Measurements from ENCODE around the gene UNC79. TPM values are rescaled to one million over a fixed set of nuclear protein-coding genes. Genes with fewer than 3 reads are reported as not detected.

UNC79 gene
- total and polyA plus RNA-seq, 2 donors from 2014 or later, result 0.56 to 0.79 TPM

DNA sequence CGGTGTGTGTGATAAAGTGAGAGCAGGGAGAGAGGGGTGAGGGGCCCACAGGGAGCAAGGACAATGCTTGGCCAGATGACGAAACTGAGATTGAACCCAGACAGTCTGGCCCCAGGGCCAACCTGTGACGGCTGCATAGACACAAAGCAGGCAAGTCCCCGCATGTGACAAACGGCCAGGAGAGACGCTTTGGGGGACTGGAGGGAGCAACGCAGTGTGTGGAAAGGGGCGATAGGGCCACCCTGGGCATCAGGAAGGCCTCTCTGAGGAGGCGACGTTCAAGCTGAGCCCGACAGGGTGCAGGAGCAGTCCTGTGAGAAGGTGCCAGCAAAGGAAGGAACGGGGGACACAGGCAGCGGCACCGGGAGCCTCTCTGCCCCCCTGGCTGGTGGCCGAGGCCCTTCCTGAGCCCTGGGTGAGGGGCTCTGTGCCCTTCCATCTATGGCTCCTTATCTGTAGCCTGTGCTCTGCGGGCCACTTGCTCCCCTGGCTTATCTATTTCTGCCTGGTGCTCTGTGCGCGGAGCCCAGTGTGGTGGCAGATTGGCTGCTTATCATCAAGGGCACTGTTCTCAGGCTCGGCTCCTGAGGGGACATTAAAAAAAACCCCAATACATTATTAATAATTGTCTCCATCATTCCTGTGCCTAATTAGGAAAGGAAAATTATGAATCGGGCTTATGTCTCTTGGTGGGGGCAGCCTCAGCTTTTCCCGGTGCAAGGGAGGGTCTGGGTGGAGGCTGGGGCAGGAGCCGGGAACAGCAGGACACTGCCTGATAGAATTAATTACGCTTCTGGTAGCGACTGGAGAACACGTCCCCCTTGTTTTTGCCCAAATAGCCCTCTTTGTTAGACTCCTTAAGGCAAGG, 317.7 kb downstream of the UNC79 start:
- Histone ChIP-seq H3K36me3 (ENCODE audit: control insufficient read depth in 2 of 3, insufficient read depth in 3 of 3, low read length in 3 of 3) (no peaks in the 10 kb centered on the region), H3K4me1 (ENCODE audit: control insufficient read depth in 2 of 3, insufficient read depth in 2 of 3, low read depth in 1 of 3, low read length in 3 of 3) (no peaks in the 10 kb centered on the region), H3K9me3 (ENCODE audit: control insufficient read depth in 2 of 3, insufficient read depth in 1 of 3, low read length in 3 of 3) (no peaks in the 10 kb centered on the region), H3K27me3 (ENCODE audit: control insufficient read depth, insufficient read depth, low read length) (no peaks in the 10 kb centered on the region), H3K4me3 (ENCODE audit: low read length in 3 of 3) (no peak overlapping the region), H3K9ac (ENCODE audit: low read length in 3 of 3) (no peak overlapping the region), H3K27ac (ENCODE audit: low read depth in 2 of 2, low read length in 2 of 2) (no peak overlapping the region)
- DNase-seq (peak in 1 of 5 donors; percentile 49), FAIRE-seq (no peak)
- no peak for TF ChIP-seq CTCF (IDR thresholded peaks at IDR 0.05; ENCODE audit: borderline replicate concordance, extremely low read depth, insufficient read depth)
- intact Hi-C loops (cut with DNase I), result no loop called here

DNA sequence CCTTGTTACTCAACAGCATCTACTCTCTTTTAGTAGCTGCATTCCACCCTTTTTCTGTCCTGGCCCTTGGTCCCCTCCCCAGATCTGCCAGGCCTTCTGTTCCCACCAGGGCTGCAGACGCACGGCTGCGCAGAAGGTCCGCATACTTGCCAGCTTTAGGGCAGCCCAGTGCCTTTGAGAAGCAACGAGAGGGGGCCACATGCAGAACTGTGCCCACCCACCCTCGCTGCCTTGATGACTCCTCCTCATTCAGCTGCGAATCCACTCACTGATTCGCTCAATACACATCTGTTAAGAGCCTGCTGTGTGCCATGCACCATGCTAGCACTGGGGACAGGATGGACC, 318.3 kb downstream of the UNC79 start:
- Histone ChIP-seq H3K27me3 (ENCODE audit: control insufficient read depth, insufficient read depth, low read length) (no peaks in the 10 kb centered on the region), H3K4me1 (ENCODE audit: control insufficient read depth in 2 of 3, insufficient read depth in 2 of 3, low read depth in 1 of 3, low read length in 3 of 3) (no peaks in the 10 kb centered on the region), H3K27ac (ENCODE audit: low read depth in 2 of 2, low read length in 2 of 2) (no peak overlapping the region), H3K9ac (ENCODE audit: low read length in 3 of 3) (no peak overlapping the region), H3K36me3 (ENCODE audit: control insufficient read depth in 2 of 3, insufficient read depth in 3 of 3, low read length in 3 of 3) (no peaks in the 10 kb centered on the region), H3K9me3 (ENCODE audit: control insufficient read depth in 2 of 3, insufficient read depth in 1 of 3, low read length in 3 of 3) (no peaks in the 10 kb centered on the region), H3K4me3 (ENCODE audit: low read length in 3 of 3) (no peak overlapping the region)
- TF ChIP-seq CTCF (IDR thresholded peaks at IDR 0.05; ENCODE audit: borderline replicate concordance, extremely low read depth, insufficient read depth), result no peak
- FAIRE-seq, result no peak
- DNase-seq, result peak in 1 of 5 donors; percentile 33
- intact Hi-C loops (cut with DNase I), result no loop called here

- DNase-seq, result peak in 4 of 5 donors; percentile 70 to 76 (median 74)
- H3K27me3 ChIP-seq (ENCODE audit: control insufficient read depth, insufficient read depth, low read length), result no peaks in the 10 kb centered on the region
- FAIRE-seq, result no peak
- no peaks in the 10 kb centered on the region for H3K36me3 ChIP-seq (ENCODE audit: control insufficient read depth in 2 of 3, insufficient read depth in 3 of 3, low read length in 3 of 3)
- intact Hi-C loops (cut with DNase I), result no loop called here
- H3K4me3 ChIP-seq (ENCODE audit: low read length in 3 of 3), result no peak overlapping the region
- H3K9ac ChIP-seq (ENCODE audit: low read length in 3 of 3), result no peak overlapping the region
- no peak overlapping the region for H3K27ac ChIP-seq (ENCODE audit: low read depth in 2 of 2, low read length in 2 of 2)
- H3K9me3 ChIP-seq (ENCODE audit: control insufficient read depth in 2 of 3, insufficient read depth in 1 of 3, low read length in 3 of 3), result no peaks in the 10 kb centered on the region
- H3K4me1 ChIP-seq (ENCODE audit: control insufficient read depth in 2 of 3, insufficient read depth in 2 of 3, low read depth in 1 of 3, low read length in 3 of 3), result no peaks in the 10 kb centered on the region
- TF ChIP-seq CTCF (IDR thresholded peaks at IDR 0.05; ENCODE audit: borderline replicate concordance, extremely low read depth, insufficient read depth), result no peak
These were observed 321.4 kb downstream of the UNC79 start for GRCh38 chr14:93751946-93752655.
